ENCODE data around the gene RCAN3. TPM values are rescaled to one million over a fixed set of nuclear protein-coding genes. Genes with fewer than 3 reads are reported as not detected.

RCAN3 gene
- total RNA-seq, 4 donors from 2014 or later: 2.6 to 22.1 (median 7.3) TPM

- no peaks in the 10 kb centered on the region for H3K27me3 ChIP-seq
- H3K36me3 ChIP-seq: no peaks in the 10 kb centered on the region
- no peak for DNase-seq
- TF ChIP-seq POLR2A (IDR thresholded peaks at IDR 0.05) (no peak), CTCF (IDR thresholded peaks at IDR 0.05) (no peak)
- intact Hi-C loops (cut with DNase I; ENCODE audit: low total_unique reads): no loop called here
- no peaks in the 10 kb centered on the region for H3K4me1 ChIP-seq
- H3K9me3 ChIP-seq: no peaks in the 10 kb centered on the region
- H3K4me3 ChIP-seq: no peak overlapping the region
- no peak overlapping the region for H3K27ac ChIP-seq
Measured at GRCh38 chr1:24476571-24476970, 26.1 kb upstream of the RCAN3 start.

GRCh38 chr1:24477309-24477708 is 25.3 kb upstream of the RCAN3 start:
- intact Hi-C loops (cut with DNase I; ENCODE audit: low total_unique reads): no loop called here
- no peaks in the 10 kb centered on the region for H3K27me3 ChIP-seq
- DNase-seq: no peak
- no peak overlapping the region for H3K27ac ChIP-seq
- no peaks in the 10 kb centered on the region for H3K4me1 ChIP-seq
- no peaks in the 10 kb centered on the region for H3K36me3 ChIP-seq
- H3K4me3 ChIP-seq: no peak overlapping the region
- TF ChIP-seq CTCF (IDR thresholded peaks at IDR 0.05) (no peak), POLR2A (IDR thresholded peaks at IDR 0.05) (no peak)
- H3K9me3 ChIP-seq: no peaks in the 10 kb centered on the region

GRCh38 chr1:24481101-24481500 is 21.5 kb upstream of the RCAN3 start:
- H3K27ac ChIP-seq: no peak overlapping the region
- no peak for DNase-seq
- TF ChIP-seq POLR2A (IDR thresholded peaks at IDR 0.05) (no peak), CTCF (IDR thresholded peaks at IDR 0.05) (no peak)

GRCh38 chr1:24481843-24482610 is 20.6 kb upstream of the RCAN3 start:
- no peak for TF ChIP-seq POLR2A (IDR thresholded peaks at IDR 0.05)
- no peak for TF ChIP-seq CTCF (IDR thresholded peaks at IDR 0.05)

More at GRCh38 chr1:24481101-24481500, 21.5 kb upstream of the RCAN3 start:
- Histone ChIP-seq H3K9me3 (no peaks in the 10 kb centered on the region), H3K27me3 (no peaks in the 10 kb centered on the region), H3K4me1 (no peaks in the 10 kb centered on the region), H3K36me3 (no peaks in the 10 kb centered on the region), H3K4me3 (no peak overlapping the region)
- intact Hi-C loops (cut with DNase I; ENCODE audit: low total_unique reads): no loop called here

GRCh38 chr1:24483441-24483840 is 19.2 kb upstream of the RCAN3 start:
- no peak overlapping the region for H3K4me3 ChIP-seq
- TF ChIP-seq POLR2A (IDR thresholded peaks at IDR 0.05) (no peak), CTCF (IDR thresholded peaks at IDR 0.05) (no peak)

More at GRCh38 chr1:24481843-24482610, 20.6 kb upstream of the RCAN3 start:
- Histone ChIP-seq H3K36me3 (no peaks in the 10 kb centered on the region), H3K4me3 (no peak overlapping the region), H3K9me3 (no peaks in the 10 kb centered on the region), H3K27me3 (no peaks in the 10 kb centered on the region), H3K4me1 (no peaks in the 10 kb centered on the region), H3K27ac (no peak overlapping the region)
- intact Hi-C loops (cut with DNase I; ENCODE audit: low total_unique reads): no loop called here
- no peak for DNase-seq

More at GRCh38 chr1:24483441-24483840, 19.2 kb upstream of the RCAN3 start:
- Histone ChIP-seq H3K4me1 (no peaks in the 10 kb centered on the region), H3K27ac (no peak overlapping the region), H3K27me3 (no peaks in the 10 kb centered on the region), H3K36me3 (no peaks in the 10 kb centered on the region), H3K9me3 (no peaks in the 10 kb centered on the region)
- intact Hi-C loops (cut with DNase I; ENCODE audit: low total_unique reads): no loop called here
- DNase-seq: no peak

All from uterus (tissue), 4 donors.